Neural progenitor cell (in vitro differentiated cells): ENCODE data around the gene NSD1.

Source experiments
- CTCF ChIP-seq: fragments of 200-600 bp; sonication (generic); IDR thresholded peaks from 2 replicates; pipeline ENCODE4 v1.5.1; 2017; ENCODE audit warnings: antibody characterized with exemption, mild to moderate bottlenecking
- EZH2 ChIP-seq: fragments of 200-600 bp; sonication (generic); IDR thresholded peaks from 2 replicates; pipeline ENCODE4 v1.6.1; 2017; ENCODE audit warnings: antibody characterized with exemption, mild to moderate bottlenecking, moderate library complexity
- EZH2phosphoT487 ChIP-seq: fragments of 200-600 bp; sonication (generic); IDR thresholded peaks from 2 replicates; pipeline ENCODE4 v1.6.1; 2017; ENCODE audit warnings: antibody characterized with exemption

DNA sequence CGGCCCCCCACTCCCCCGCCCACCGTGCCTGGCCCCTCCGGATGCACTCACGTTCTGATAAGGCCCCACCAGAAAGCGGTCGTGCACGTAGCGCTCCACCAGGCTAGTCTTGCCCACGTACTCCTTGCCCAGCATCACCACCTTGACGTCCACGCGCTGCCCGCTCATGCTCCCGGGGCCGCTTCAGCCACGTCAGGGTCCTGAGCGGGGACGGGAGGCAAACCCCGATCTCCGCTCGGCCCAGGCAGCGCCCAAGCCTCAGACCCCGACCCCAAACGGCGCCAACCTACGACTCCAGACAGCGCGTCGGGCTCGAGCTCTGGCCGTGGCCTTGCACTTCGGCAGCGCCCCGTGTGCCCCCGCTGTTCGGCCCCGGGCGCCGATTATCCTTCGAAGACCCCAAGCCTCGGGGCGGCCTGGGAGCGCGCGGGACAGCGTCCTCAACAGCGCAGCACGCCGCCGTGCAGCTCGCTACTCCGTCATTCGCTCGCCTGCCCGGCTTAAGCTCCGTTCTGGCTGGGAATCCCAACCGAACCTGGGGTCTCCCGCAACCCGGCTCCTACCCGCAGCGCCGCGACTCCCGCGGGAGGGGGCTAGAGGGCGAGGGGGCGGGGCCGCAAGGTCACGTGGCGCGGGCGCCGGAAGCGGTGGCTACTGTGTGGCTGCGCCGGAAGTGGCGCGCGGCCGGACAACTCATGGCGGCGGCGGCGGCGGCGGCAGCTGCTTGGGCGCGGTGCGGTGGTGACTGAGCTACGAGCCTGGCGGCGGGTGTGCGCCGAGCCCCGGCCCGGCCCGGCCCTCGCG is 169.8 kb downstream of the NSD1 start, which contains the start of the genes PRELID1 and RAB24:
- TF ChIP-seq CTCF (peak; percentile 49), EZH2 (peak; percentile 49), EZH2phosphoT487 (no peak)
